ENCODE results near the gene MAF.

GRCh38 chr16:79613009-79613408 is 12.5 kb upstream of the MAF start:
- TF ChIP-seq CTCF (IDR thresholded peaks at IDR 0.05): no peak
- TF ChIP-seq POLR2A (IDR thresholded peaks at IDR 0.05): no peak
